SK-N-MC (cell line): ENCODE results near the gene ULK4.
"Not testable (repeated sequence)": the region's sequence is repeated elsewhere in the genome, so short reads cannot be mapped to it uniquely, and the experiment has no call there.

Experiments
- DNase-seq: peaks from one replicate; pipeline ENCODE4 v3.0.0-alpha.2; 2011; ENCODE audit warnings: low read depth, low spot score
- H3K27ac ChIP-seq: fragments of 200-600 bp; sonication (generic); 2 replicates; pipeline ENCODE4 v1.5.1; 2016; ENCODE audit warnings: mixed run types
- H3K36me3 ChIP-seq: fragments of 200-600 bp; sonication (generic); 2 replicates; pipeline ENCODE4 v1.6.1; 2017; ENCODE audit warnings: antibody characterized with exemption, low read length, mixed read lengths; ENCODE audit not compliant: insufficient read depth
- H3K4me3 ChIP-seq: fragments of 200-600 bp; sonication (generic); 2 replicates; pipeline ENCODE4 v1.5.1; 2016
- H3K9ac ChIP-seq: fragments of 200-600 bp; sonication (generic); 2 replicates; pipeline ENCODE4 v1.8.0; 2017; ENCODE audit warnings: mixed run types, mixed read lengths; ENCODE audit not compliant: insufficient read length
- H3K9me3 ChIP-seq: fragments of 200-600 bp; sonication (generic); 2 replicates; pipeline ENCODE4 v1.6.1; 2017; ENCODE audit warnings: low read depth, mild to moderate bottlenecking, antibody characterized with exemption, low read length, moderate library complexity, mixed read lengths
- EZH2 ChIP-seq: fragments of 200-600 bp; sonication (generic); IDR thresholded peaks from one replicate; pipeline ENCODE4 v1.6.1; 2017; ENCODE audit warnings: antibody characterized with exemption
- FOXP2 ChIP-seq: optimal IDR thresholded peaks from 2 replicates; pipeline ENCODE3; 2011; ENCODE audit warnings: mild to moderate bottlenecking, moderate library complexity; ENCODE audit not compliant: insufficient read depth; ENCODE audit errors: extremely low read length, control extremely low read depth
- POLR2AphosphoS5 ChIP-seq: IDR thresholded peaks from 2 replicates; pipeline ENCODE4 v1.6.1; 2012; ENCODE audit warnings: mild to moderate bottlenecking, low read depth, low read length, borderline replicate concordance

The ULK4 gene

DNA sequence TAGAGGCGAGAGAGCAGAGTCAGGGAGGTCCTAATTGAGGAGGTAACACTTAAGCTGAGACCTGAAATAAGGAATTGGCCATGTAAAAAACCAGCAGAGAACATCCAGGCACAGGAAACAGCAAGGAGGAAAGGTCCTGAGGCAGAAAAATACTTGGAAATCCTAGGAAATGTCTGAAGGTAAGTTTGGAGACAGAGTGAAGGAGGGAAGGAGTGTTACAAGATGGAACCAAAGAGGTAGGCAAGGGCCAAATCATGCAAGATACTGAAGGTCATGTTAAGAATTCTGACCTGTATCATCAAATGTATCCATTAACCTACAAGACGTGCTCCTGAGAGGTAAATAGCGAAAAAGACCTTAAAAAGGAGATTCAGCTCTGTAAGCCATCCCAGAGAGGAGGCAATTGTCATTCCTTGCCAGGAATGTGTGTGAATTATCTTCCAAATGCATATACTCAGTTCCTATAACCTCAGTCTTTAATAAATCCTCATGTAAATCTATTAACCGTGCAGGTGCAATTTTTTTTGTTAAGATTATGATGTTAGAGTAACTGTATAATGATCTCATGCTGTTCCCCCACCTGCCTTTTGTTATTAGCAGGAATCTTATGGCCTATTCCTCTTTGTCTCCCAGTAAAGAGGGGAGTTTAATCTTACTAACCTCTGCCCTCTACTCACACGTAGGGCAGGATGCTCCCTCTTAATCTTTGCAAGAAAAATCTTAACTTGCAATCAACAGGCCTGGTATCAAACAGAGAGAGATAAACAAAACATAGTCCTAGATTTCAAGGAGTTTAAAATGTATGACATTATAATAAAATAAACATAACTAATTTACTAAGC lies 166.9 kb downstream of the ULK4 start:
- no peak overlapping the region for H3K27ac ChIP-seq
- no peaks in the 10 kb centered on the region for H3K36me3 ChIP-seq
- TF ChIP-seq POLR2AphosphoS5 = no peak
- TF ChIP-seq FOXP2 = no peak
- no peak for TF ChIP-seq EZH2
- no peak overlapping the region for H3K4me3 ChIP-seq
- H3K9ac ChIP-seq = no peak overlapping the region
- no peak for DNase-seq
- no peaks in the 10 kb centered on the region for H3K9me3 ChIP-seq

DNA sequence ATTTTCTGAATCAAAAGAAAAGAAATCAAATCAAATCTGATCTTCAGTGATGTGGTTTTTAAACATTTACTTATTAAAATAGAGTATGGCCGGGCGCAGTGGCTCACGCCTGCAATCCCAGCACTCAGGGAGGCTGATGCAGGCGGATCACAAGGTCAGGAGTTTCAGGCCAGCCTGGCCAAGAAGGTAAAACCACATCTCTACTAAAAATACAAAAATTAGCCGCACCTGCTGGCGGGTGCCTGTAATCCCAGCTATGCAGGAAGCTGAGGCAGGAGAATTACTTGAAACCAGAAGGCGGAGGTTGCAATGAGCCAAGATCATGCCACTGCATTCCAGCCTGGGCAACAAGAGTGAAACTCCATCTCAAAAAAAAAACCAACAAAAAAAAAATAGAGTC lies 169.1 kb downstream of the ULK4 start:
- Histone ChIP-seq H3K36me3 (no peaks in the 10 kb centered on the region), H3K27ac (no peak overlapping the region), H3K9ac (no peak overlapping the region), H3K9me3 (no peaks in the 10 kb centered on the region), H3K4me3 (no peak overlapping the region)
- TF ChIP-seq EZH2 = no peak
- no peak for TF ChIP-seq POLR2AphosphoS5
- TF ChIP-seq FOXP2 = no peak
- DNase-seq = no peak

DNA sequence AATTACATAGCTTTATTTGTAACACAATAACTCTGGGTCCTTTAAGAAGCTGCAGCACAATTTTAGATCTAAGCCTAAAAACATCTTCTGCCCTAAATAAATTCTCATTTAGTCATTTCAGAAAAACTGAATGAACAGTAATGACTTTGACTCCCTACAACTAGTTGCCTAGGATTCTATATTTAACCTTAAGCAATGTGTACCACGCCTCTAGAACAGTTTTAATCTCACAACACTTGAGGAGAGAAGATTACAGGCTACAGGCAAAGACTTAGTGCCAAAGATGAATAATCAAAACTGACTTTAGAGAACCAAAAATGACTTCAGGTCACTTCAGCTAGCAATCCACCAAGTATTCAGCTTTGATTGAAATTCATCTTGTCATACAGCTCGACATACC lies 192.8 kb downstream of the ULK4 start:
- Histone ChIP-seq H3K27ac (no peak overlapping the region), H3K36me3 (no peaks in the 10 kb centered on the region), H3K4me3 (no peak overlapping the region), H3K9ac (no peak overlapping the region), H3K9me3 (no peaks in the 10 kb centered on the region)
- TF ChIP-seq POLR2AphosphoS5 (no peak), FOXP2 (no peak), EZH2 (no peak)
- no peak for DNase-seq

DNA sequence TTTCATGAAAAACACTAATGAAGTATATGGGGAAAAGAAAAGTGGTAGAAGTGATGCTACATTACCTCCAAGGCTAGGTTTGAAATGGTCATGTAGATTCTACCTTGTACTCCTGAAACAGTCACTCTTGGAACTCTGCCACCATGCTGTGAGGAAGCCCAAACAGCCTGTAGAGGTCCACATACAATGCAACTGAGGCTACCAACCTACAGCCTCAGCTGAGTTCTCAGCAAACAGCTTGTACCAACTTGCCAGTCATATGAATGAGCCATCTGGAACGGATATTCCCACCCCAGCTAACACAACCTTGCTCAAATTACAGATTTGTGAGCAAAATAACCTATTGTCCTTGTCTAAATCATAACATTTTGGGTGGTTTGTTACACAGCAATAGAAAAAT lies 193.5 kb downstream of the ULK4 start:
- no peak overlapping the region for H3K4me3 ChIP-seq
- H3K9me3 ChIP-seq = no peaks in the 10 kb centered on the region
- no peaks in the 10 kb centered on the region for H3K36me3 ChIP-seq
- DNase-seq = no peak
- no peak overlapping the region for H3K27ac ChIP-seq
- no peak overlapping the region for H3K9ac ChIP-seq
- TF ChIP-seq FOXP2 (no peak), POLR2AphosphoS5 (no peak), EZH2 (no peak)

DNA sequence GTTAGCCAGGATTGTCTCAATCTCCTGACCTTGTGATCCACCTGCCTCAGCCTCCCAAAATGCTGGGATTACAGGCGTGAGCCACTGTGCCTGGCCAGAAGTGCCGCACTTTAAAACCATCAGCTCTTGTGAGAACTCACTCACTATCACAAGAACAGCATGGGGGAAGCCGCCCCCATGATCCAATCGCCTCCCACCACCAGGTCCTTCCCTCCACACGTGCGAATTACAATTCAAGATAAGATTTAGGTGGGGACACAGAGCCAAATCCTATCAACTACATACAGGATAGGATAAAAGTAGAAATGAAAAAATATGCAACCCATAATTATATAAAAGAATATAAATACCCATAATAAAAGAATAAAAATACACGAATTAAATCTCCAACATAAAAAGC lies 199.0 kb downstream of the ULK4 start:
- not testable (repeated sequence) for H3K4me3 ChIP-seq, DNase-seq, H3K36me3 ChIP-seq, H3K9me3 ChIP-seq, H3K27ac ChIP-seq, H3K9ac ChIP-seq

DNA sequence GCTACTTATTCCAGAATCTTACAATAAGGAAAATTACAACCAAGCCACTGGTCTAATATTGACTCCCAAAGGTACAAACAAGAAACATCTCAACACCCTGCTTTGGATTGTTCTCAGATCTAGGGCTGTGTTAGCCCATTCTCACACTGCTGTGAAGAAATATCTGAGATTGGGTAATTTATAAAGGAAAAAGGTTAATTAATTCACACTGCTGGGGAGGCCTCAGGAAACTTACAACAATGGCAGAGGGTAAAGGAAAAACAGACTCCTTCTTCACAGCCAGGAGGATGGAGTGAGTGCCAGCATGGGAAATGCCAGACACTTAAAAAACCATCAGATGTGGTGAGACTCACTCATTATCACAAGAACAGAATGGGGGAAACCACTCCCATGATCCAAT lies 208.3 kb downstream of the ULK4 start:
- H3K27ac ChIP-seq = no peak overlapping the region
- no peak overlapping the region for H3K9ac ChIP-seq
- no peak overlapping the region for H3K4me3 ChIP-seq
- no peaks in the 10 kb centered on the region for H3K9me3 ChIP-seq
- no peak for TF ChIP-seq FOXP2
- no peak for TF ChIP-seq POLR2AphosphoS5
- TF ChIP-seq EZH2 = no peak
- no peaks in the 10 kb centered on the region for H3K36me3 ChIP-seq
- DNase-seq = no peak

DNA sequence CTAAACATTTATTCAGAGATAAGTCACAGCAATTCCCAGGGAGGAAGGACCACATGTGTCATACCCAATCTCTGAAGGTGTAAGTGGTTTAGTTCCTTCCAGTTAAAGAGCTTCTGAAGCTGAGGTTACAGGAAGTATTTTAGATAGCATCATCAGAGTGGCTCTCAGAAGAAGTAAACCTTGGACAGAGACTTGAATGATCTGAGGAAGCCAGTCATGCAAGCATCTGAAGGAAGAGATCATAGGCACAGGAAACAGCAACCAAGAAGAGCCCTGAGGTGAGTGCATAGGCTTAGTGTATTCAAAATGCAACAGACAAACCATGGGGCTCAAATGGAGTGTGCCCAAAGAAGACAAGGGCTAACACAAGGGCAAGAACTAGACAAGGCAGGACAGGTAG lies 210.3 kb downstream of the ULK4 start:
- no peak for DNase-seq
- no peak overlapping the region for H3K27ac ChIP-seq
- H3K9ac ChIP-seq = no peak overlapping the region
- H3K9me3 ChIP-seq = no peaks in the 10 kb centered on the region
- H3K4me3 ChIP-seq = no peak overlapping the region
- H3K36me3 ChIP-seq = no peaks in the 10 kb centered on the region
- TF ChIP-seq POLR2AphosphoS5 = no peak
- TF ChIP-seq EZH2 = no peak
- TF ChIP-seq FOXP2 = no peak

DNA sequence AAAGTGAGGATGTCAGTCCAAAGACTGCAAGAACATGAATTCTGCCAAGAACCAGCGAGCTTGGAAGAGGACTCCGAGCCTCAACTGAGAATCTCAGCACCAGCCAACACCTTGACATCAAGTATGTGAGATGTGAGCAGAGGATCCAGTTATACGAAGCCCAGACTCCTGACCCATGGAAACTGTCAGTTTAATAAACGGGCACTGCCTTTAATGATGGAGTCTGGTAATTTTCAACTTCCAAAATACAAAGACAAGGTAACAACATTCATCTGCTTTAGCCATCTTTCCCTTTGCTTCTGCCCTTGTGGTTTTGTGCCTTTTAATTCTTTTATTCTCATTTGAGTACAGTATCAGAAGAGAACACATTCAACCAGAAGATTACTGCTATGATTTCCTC lies 211.9 kb downstream of the ULK4 start:
- TF ChIP-seq POLR2AphosphoS5 (no peak), FOXP2 (no peak), EZH2 (no peak)
- H3K4me3 ChIP-seq = no peak overlapping the region
- H3K36me3 ChIP-seq = no peaks in the 10 kb centered on the region
- H3K9ac ChIP-seq = no peak overlapping the region
- no peak overlapping the region for H3K27ac ChIP-seq
- no peak for DNase-seq
- no peaks in the 10 kb centered on the region for H3K9me3 ChIP-seq

DNA sequence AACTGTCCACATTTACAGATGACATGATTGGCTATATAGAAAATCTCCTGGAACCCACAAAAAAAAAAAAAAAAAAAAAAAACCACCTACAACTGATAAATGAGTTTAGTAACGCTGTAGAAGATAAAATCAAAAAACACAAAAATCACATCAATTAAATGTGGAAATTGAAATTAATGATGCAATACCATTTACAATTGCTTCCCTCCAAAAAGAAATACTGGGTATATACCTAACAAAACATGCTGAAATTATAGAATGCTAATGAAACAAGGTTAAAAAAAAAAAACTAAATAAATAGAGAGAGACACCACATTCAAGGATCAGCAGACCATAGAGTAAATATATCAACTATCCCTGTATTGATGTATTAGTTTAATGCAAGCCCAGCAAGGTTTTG lies 215.7 kb downstream of the ULK4 start:
- Histone ChIP-seq H3K27ac (no peak overlapping the region), H3K9me3 (no peaks in the 10 kb centered on the region), H3K36me3 (no peaks in the 10 kb centered on the region), H3K9ac (no peak overlapping the region), H3K4me3 (no peak overlapping the region)
- TF ChIP-seq FOXP2 (no peak), POLR2AphosphoS5 (no peak), EZH2 (no peak)
- DNase-seq = no peak
